Measurements from ENCODE around the gene BCAR1.
"Not testable (repeated sequence)": the region's sequence is repeated elsewhere in the genome, so short reads cannot be mapped to it uniquely, and the experiment has no call there.

The BCAR1 gene

GRCh38 chr16:75225092-75225491 is 26.3 kb downstream of the BCAR1 start:
- ATAC-seq (no peak), DNase-seq (no peak)

- ATAC-seq (no peak), DNase-seq (no peak)
Measured at GRCh38 chr16:75224306-75225082, 26.9 kb downstream of the BCAR1 start.

DNA sequence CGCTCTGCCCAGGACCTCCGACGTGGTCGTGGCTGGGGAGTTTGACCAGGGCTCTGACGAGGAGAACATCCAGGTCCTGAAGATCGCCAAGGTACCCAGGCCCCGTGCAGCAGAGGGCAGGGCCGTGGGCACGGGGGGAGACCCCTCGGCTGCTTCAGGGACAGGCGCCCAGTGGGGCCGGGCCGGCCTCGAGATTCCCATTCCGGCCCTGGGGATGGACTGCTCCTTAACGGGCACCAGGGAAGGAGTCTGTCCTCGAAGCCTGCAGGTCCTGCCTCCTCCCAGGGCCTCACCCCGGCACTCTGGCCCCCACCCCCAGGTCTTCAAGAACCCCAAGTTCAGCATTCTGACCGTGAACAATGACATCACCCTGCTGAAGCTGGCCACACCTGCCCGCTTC is 28.3 kb downstream of the BCAR1 start:
- not testable (repeated sequence) for ATAC-seq, DNase-seq

DNA sequence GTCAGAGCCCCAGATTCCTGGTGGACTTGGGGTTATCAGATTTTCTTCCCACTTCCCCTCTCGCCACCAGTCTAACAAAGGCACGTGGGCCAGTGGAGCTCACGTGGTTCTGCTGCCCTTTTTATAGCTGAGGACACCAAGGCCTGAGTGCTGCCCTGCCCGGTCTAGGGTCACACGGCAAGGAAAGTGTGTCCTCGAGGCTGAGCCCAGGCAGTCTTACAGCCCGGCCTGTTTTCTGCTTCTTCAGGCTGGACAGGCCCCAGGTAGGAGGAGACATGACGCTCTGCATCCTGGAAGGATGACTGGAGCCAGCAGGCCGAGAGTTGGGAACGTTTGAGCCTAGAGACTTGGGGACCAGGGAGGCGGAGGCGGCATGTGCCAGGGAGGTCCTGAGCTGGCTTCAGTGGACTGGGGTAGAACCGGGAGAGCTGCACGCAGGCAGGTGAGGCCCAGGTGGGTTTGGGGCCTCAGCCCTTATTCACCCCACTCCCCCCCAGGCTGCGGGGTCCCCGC is 29.1 kb downstream of the BCAR1 start:
- ATAC-seq = no peak

GRCh38 chr16:75219838-75220237 is 31.6 kb downstream of the BCAR1 start:
- ATAC-seq (no peak), DNase-seq (no peak)

More for the DNA sequence above, 29.1 kb downstream of the BCAR1 start:
- no peak for DNase-seq

DNA sequence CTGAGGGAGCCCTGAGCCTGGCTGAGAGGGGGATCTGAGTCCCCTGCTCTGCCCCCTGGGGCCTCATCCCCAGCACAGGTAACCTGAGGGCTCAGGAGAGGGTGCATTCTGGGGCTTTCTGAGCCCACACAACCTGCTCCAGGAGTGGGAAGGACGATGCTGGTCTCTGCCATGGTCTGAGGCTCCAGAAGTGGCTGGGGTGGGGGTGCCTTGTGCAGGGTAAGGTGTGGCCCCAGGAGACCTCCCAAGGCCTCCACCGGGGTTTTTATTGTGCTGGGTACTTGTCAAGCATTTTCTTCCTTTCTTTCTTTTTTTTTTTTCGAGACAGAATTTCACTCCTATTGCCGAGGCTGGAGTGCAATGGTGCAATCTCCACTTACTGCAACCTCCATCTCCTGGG is 32.3 kb downstream of the BCAR1 start:
- DNase-seq (no peak), ATAC-seq (no peak)

GRCh38 chr16:75218256-75219076 is 33.0 kb downstream of the BCAR1 start, which contains the start of gene CTRB1:
CTRB1 (plus strand) TSS chr16:75218988; CDS start chr16:75219008, 20 bp downstream.
- DNase-seq = no peak
- ATAC-seq = no peak

DNA sequence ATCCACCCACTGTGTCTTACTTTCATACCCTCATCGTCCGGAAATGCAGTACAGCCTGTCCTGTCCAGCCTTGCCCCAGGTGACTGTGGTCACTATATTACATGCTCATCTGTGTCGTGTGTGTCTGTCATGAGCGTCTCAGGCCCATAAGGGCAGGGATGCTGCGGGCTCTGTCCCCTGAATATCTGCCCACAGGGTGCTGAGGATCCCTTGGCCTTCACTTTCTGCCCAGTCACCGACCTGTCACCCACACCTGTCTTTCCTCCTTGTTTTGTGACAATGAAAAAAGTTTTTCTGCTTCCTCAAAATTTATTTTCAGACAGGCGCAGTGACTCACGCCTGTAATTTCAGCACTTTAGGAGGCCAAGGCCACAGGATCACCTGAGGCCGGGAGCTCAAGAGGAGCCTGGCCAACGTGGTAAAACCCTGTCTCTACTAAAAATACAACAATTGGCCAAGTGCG is 34.0 kb downstream of the BCAR1 start:
- ATAC-seq = no peak
- no peak for DNase-seq

GRCh38 chr16:75216576-75216975 is 34.8 kb downstream of the BCAR1 start:
- no peak for DNase-seq
- no peak for ATAC-seq

DNA sequence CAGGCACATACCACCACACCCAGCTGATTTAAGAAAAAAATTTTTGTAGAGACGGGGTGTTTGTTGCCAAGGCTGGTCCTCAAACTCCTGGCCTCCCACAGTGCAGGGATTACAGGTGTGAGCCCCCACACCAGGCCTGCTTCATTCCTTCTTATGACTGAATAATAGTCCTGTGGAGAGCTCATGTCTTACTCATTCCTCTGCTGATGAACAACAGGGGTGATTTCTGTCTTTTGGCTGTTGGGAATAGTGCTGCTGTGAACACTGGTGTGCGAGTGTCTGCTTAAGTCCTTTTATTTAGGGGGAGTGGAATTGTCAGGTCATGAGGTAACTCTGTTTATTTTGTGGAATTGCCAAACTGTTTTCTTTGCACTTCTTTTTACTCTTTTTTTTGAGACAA is 35.3 kb downstream of the BCAR1 start:
- ATAC-seq (no peak), DNase-seq (no peak)

DNA sequence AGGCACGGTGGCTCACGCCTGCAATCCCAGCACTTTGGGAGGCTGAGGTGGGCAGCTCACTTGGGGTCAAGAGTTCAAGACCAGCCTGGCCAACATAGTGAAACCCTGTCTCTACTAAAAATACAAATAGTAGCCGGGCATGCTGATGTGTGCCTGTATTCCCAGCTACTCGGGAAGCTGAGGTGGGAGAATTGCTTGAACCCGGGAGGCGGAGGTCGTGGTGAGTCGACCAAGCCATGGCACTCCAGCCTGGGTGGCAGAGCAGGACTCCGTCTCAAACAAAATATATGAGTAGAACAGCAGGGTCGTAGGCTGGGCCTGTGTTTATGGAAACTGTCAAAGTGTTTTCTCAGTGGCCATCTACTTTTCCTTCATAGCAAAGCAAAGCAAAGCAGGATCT is 40.1 kb downstream of the BCAR1 start:
- DNase-seq, ATAC-seq: not testable (repeated sequence)

GRCh38 chr16:75209944-75210343 is 41.5 kb downstream of the BCAR1 start:
- ATAC-seq (no peak), DNase-seq (no peak)

DNA sequence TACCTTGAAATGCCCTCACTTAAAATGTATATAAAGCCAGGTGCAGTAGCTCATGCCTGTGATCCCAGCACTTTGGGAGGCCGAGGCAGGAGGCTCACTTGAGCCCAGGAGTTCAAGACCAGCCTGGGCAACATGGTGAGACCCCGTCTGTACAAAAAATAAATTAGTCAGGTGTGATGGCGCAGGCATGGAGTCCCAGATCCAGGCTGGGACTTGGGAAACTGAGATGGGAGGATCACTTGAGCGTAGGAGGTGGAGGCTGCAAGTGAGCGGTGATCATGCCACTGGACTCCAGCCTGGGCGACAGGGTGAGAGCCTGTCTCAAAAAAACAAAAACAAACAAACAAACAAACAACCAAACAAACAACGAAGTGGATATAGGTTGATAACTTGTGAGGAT is 41.9 kb downstream of the BCAR1 start:
- not testable (repeated sequence) for ATAC-seq, DNase-seq

DNA sequence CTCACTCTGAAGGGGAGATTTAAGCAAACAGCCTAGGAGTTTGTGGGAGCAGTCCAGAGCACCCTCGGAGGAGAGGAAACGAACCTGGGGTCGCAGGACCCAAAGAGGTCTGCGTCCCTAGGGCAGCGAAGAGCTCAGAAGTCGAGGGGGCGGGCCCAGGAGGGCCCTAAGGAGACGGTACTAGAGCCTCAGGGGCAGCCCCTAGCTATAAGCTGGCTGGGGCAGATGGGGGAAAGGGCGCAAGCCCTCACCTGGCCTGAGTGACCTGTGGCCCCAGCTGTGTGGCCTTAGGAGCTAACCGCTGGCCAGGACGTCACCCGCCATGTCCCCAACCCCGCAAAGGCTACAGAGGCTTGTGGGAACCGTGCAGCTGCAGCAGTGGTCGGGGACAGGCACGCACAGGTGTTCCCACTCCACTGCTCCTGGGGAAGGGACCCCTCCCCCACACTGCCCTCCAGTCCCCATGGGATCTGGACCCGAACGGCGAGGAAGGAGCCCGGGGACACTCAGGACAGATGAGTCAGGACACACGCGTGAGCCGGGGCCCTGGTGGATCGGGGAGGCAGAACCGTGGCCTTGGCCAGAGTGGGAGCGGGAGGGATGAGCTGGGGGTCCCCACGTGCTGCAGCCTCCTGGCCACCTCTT is 42.4 kb downstream of the BCAR1 start:
- DNase-seq (no peak), ATAC-seq (no peak)

DNA sequence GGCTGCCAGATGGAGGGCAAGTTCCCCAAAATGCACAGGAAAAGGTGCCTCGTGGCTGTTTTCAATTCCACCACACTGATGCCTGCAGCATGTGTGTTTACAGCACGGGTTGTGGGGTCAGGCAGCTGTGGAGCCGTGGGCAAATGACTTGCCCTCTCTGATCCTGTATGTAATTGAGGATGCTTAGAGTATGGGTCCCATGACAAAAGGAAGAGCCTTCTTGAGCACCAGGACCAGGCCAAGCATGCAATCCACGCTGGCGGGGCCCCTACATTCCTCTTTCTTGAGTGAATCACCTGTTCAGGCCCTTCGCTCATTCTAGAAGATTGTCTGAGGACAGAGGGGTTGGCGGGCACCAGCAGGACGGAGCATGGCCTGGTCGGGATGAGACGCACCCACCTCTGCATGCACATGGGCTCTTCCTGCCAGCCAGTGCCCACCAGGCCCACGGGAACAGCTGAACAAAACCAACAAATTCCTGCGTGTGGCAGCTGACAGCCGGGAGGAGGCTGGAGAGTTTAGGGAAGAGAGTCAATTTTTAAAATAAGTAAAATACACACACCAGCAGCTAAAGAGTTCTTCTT is 43.1 kb downstream of the BCAR1 start:
- no peak for ATAC-seq

GRCh38 chr16:75207831-75208230 is 43.6 kb downstream of the BCAR1 start:
- DNase-seq (no peak), ATAC-seq (no peak)

More for the DNA sequence above, 43.1 kb downstream of the BCAR1 start:
- DNase-seq = no peak

DNA sequence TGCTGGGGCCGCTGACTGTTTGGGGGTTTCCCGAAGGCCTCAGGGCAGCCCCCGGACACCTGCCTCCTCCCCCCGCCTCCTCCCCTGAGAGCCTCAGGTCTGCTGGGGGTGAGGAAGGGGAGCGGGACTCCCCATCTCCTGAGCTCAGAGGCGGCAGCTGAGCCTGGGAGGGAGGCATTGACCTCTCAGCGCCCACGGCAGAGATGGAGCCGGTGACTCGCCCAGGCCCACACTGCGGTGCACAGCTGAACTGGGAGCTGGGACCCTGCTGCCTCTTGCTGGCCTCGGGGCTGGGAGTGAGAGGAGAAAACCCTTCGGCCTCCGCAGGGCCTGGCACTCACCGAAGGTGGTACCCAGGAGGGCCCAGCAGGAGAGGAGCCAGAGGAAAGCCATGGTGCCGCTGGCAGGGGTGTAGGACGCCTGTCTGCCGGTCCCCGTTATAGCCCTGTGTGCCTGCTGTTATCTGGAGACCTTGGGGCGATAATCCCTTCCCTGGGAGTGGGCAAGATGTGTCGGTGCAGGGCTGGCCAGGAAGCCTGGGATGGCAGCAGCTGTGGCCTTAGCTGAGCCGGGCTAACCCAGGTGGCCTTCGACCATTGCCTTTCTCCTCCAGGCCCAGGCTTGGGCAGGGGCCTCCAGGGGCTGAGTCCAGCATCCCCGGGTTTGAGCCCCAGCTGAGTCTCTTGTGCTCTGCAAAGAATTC is 44.5 kb downstream of the BCAR1 start, which contains the start of gene CTRB2:
Gene CTRB2 (minus strand): TSS at position 413 of the 703 bp plus-strand sequence. CDS start 20 bp downstream, at position 393.
- DNase-seq (no peak), ATAC-seq (no peak)

GRCh38 chr16:75205961-75206748 is 45.3 kb downstream of the BCAR1 start:
- not testable (repeated sequence) for DNase-seq, ATAC-seq

DNA sequence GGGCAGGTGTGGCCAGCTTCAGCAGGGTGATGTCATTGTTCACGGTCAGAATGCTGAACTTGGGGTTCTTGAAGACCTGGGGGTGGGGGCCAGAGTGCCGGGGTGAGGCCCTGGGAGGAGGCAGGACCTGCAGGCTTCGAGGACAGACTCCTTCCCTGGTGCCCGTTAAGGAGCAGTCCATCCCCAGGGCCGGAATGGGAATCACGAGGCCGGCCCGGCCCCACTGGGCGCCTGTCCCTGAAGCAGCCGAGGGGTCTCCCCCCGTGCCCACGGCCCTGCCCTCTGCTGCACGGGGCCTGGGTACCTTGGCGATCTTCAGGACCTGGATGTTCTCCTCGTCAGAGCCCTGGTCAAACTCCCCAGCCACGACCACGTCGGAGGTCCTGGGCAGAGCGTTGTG is 46.0 kb downstream of the BCAR1 start:
- DNase-seq, ATAC-seq: not testable (repeated sequence)

DNA sequence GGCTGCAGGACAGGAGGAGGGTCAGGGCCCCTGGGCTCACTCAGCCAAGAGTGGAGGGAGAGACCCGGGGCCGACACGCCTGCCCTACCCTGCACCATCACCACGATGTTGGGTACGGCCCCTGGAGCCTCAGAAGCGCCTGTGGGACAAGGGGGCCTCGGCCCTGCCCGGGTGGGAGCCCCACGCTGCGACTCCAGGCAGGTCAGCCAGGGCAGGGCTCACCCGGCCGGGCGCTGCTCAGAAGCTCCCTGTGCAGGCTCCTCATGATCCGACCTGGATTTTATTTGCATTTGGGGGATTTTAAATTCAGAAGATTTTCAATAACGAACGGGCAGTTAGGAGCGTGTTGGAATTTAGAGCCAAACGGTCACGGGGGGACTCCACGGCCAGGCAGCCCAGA is 46.5 kb downstream of the BCAR1 start:
- DNase-seq, ATAC-seq: not testable (repeated sequence)

Data from stimulated activated naive CD8-positive, alpha-beta T cell treated with anti-CD3 and anti-CD28 coated beads, Interleukin-15, Interleukin-2, amounts not matched to agents 100 U/mL and 50 U/mL, for 24 hours (primary cell).